MM.1S (cell line): ENCODE measurements around the gene MRPS18A.

ENCODE experiments used
- DNase-seq: peaks from one replicate; pipeline ENCODE4 v3.0.0-alpha.2; 2015
- H2AFZ ChIP-seq: fragments of 300-600 bp; sonication (generic); 2 replicates; pipeline ENCODE4 v1.6.0; 2016; ENCODE audit warnings: antibody characterized with exemption, low read length
- H3F3A ChIP-seq: fragments of 300-600 bp; sonication (generic); 2 replicates; pipeline ENCODE4 v1.6.1; 2016; ENCODE audit warnings: mild to moderate bottlenecking, antibody characterized with exemption, low read length, moderate library complexity, mixed read lengths; ENCODE audit not compliant: insufficient read depth
- H3K27ac ChIP-seq: fragments of 300-600 bp; sonication (generic); 2 replicates; pipeline ENCODE4 v1.5.1; 2016; ENCODE audit warnings: mild to moderate bottlenecking, low read length
- H3K27me3 ChIP-seq: fragments of 300-600 bp; sonication (generic); replicated peaks from 2 replicates; pipeline ENCODE4 v1.6.0; 2016; ENCODE audit warnings: low read length; ENCODE audit not compliant: insufficient read depth
- H3K36me3 ChIP-seq: fragments of 300-600 bp; sonication (generic); replicated peaks from 2 replicates; pipeline ENCODE4 v1.6.1; 2016; ENCODE audit warnings: mild to moderate bottlenecking, low read length, mixed read lengths; ENCODE audit not compliant: insufficient read depth
- H3K4me1 ChIP-seq: fragments of 300-600 bp; sonication (generic); 2 replicates; pipeline ENCODE4 v1.6.1; 2016; ENCODE audit warnings: low read length, mixed read lengths
- H3K4me2 ChIP-seq: fragments of 300-600 bp; sonication (generic); 2 replicates; pipeline ENCODE4 v1.6.0; 2016; ENCODE audit warnings: low read depth, low read length
- H3K4me3 ChIP-seq: fragments of 300-600 bp; sonication (generic); 2 replicates; pipeline ENCODE4 v1.5.1; 2016; ENCODE audit warnings: low read length, mixed read lengths
- H3K79me2 ChIP-seq: fragments of 300-600 bp; sonication (generic); 2 replicates; pipeline ENCODE4 v1.6.1; 2016; ENCODE audit warnings: mixed run types, low read length, mixed read lengths
- H3K9ac ChIP-seq: fragments of 300-600 bp; sonication (generic); 2 replicates; pipeline ENCODE4 v1.6.1; 2016; ENCODE audit warnings: low read length, mixed read lengths
- H3K9me2 ChIP-seq: fragments of 300-600 bp; sonication (generic); replicated peaks from 2 replicates; pipeline ENCODE4 v1.6.1; 2016; ENCODE audit warnings: mild to moderate bottlenecking, low read length, mixed read lengths; ENCODE audit not compliant: insufficient read depth
- H3K9me3 ChIP-seq: fragments of 300-600 bp; sonication (generic); replicated peaks from 2 replicates; pipeline ENCODE4 v1.6.1; 2016; ENCODE audit warnings: mild to moderate bottlenecking, low read length, mixed read lengths; ENCODE audit not compliant: insufficient read depth
- H4K20me1 ChIP-seq: fragments of 300-600 bp; sonication (generic); 2 replicates; pipeline ENCODE4 v1.6.1; 2016; ENCODE audit warnings: mild to moderate bottlenecking, low read length, moderate library complexity, mixed read lengths; ENCODE audit not compliant: insufficient read depth
- EZH2 ChIP-seq: fragments of 300-600 bp; sonication (generic); optimal IDR thresholded peaks from 2 replicates; pipeline ENCODE3; 2017; ENCODE audit warnings: low read depth, mild to moderate bottlenecking, antibody characterized with exemption, low read length, mixed read lengths
- EZH2phosphoT487 ChIP-seq: fragments of 300-600 bp; sonication (generic); IDR thresholded peaks from 2 replicates; pipeline ENCODE4 v1.6.1; 2018; ENCODE audit warnings: antibody characterized with exemption, low read length
- TF ChIP-seq, protein P1 (sequence below): fragments of 300-600 bp; sonication (generic); IDR thresholded peaks from 2 replicates; pipeline ENCODE4 v1.5.1; 2016; ENCODE audit warnings: antibody characterized with exemption, low read length, mixed read lengths

MRPS18A gene

DNA sequence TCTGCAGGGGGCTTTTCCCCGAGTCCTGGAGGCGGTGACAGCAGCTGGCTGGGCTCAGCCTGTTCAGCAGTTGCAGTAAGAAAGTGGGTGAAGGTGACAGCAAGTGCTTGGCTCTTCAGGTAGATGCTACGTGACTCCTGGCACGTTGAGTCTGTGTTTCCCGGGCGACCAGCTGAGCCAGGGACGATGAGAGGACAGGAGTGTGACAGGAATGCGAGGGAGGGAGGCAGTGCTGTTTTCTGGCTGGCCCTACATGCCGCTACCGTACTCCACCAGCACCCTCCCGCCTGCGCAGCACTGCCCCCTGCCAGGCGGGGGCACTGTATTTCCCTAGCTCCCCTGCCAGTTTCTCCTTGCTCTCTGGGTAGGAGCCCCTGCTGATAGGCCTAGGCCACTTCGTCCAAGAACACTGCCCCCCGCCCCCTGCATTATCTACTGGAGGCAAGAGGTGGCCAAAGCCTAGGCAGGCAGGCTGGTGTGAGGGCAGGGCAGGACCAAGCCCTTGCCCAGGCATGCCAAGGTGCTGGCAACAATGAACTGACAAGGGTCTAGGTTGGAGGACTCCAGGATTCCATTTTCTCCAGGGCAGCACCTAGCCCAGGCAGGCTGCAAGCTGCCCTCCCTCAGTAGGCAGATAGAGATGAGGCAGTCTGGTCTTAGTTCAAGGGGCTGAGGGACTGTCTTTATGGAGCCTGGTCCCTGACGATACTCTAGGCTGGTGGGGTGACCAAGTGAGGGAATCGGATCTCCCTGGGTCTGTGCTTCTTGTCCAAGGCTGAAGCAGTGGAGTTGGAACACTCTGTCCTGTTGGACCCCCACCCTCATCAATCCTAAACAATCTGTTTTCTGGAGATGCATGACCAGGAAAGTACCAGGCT, 19.2 kb downstream of the MRPS18A start:
- no peaks in the 10 kb centered on the region for H3K36me3 ChIP-seq
- no peak overlapping the region for H3K27ac ChIP-seq
- TF ChIP-seq, protein P1, sequence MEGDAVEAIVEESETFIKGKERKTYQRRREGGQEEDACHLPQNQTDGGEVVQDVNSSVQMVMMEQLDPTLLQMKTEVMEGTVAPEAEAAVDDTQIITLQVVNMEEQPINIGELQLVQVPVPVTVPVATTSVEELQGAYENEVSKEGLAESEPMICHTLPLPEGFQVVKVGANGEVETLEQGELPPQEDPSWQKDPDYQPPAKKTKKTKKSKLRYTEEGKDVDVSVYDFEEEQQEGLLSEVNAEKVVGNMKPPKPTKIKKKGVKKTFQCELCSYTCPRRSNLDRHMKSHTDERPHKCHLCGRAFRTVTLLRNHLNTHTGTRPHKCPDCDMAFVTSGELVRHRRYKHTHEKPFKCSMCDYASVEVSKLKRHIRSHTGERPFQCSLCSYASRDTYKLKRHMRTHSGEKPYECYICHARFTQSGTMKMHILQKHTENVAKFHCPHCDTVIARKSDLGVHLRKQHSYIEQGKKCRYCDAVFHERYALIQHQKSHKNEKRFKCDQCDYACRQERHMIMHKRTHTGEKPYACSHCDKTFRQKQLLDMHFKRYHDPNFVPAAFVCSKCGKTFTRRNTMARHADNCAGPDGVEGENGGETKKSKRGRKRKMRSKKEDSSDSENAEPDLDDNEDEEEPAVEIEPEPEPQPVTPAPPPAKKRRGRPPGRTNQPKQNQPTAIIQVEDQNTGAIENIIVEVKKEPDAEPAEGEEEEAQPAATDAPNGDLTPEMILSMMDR: peak; percentile 36
- TF ChIP-seq EZH2 (no peak), EZH2phosphoT487 (no peak)
- DNase-seq: no peak
- H3K4me3 ChIP-seq: no peak overlapping the region
- peaks cover 49% of the 10 kb centered on the region for H3K4me1 ChIP-seq
- no peaks in the 10 kb centered on the region for H3K27me3 ChIP-seq
- no peak overlapping the region for H2AFZ ChIP-seq
- no peaks in the 10 kb centered on the region for H3K9me2 ChIP-seq
- no peaks in the 10 kb centered on the region for H3K79me2 ChIP-seq
- no peak overlapping the region for H3K4me2 ChIP-seq
- peaks cover 9% of the 10 kb centered on the region; the same call in 1 of the 2 replicates for H3F3A ChIP-seq
- no peaks in the 10 kb centered on the region for H3K9me3 ChIP-seq
- no peaks in the 10 kb centered on the region for H4K20me1 ChIP-seq
- H3K9ac ChIP-seq: no peak overlapping the region

DNA sequence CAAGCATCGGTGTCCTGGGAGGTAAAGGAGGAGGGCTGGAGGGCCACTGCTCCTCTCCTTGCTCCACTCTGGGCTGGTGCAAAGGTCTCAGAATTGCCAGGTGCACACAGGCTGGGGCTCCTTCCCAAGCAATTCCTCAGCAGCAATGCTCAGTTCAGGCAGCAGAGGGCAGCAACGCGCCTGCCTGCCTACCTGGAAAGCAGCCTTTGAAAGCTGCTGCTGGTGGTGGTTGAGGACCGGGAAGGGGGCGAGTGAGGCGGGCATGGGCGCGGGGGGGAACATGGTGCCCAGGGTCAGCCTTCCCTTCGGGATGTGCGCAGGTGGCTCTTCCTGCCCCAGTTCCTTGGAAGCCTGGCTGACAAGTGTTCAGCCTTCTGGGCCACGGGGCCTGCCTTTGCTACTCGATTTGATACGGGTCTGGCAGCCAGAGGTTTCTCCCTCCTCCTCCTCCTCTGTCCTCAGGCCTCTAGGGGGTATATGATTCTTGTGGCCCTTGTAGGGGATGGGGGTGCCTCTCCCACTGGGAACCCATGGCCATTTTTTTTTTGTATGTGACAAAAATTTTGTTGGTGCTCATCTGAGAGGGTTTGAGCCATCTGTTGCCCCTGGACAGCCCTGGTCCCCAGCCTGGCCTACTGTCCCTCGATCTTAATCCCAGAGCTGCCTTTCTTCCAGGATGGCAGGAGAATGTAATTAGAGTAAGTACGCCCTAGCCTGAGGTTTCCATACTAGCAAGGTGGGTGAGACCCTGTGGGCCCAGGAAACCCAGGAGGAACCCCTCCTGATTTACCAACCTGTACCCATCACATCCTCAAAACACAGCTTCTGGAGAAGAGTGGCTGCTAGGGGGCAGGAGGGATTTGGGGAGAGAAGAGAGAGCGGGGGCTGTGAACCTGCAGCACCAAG, 20.1 kb downstream of the MRPS18A start:
- TF ChIP-seq EZH2 (no peak), EZH2phosphoT487 (no peak)
- TF ChIP-seq, protein P1: peak; percentile 95
- Histone ChIP-seq H3K79me2 (no peaks in the 10 kb centered on the region), H3K9ac (no peak overlapping the region), H4K20me1 (no peaks in the 10 kb centered on the region), H3K4me2 (peak overlapping the region; percentile 44; the same call in 1 of the 2 replicates), H3K9me2 (no peaks in the 10 kb centered on the region), H2AFZ (no peak overlapping the region), H3K9me3 (no peaks in the 10 kb centered on the region), H3K4me1 (peaks cover 49% of the 10 kb centered on the region), H3K4me3 (no peak overlapping the region), H3K27ac (no peak overlapping the region), H3K36me3 (no peaks in the 10 kb centered on the region), H3K27me3 (no peaks in the 10 kb centered on the region), H3F3A (peaks cover 9% of the 10 kb centered on the region; the same call in 1 of the 2 replicates)
- peak; percentile 75 for DNase-seq

DNA sequence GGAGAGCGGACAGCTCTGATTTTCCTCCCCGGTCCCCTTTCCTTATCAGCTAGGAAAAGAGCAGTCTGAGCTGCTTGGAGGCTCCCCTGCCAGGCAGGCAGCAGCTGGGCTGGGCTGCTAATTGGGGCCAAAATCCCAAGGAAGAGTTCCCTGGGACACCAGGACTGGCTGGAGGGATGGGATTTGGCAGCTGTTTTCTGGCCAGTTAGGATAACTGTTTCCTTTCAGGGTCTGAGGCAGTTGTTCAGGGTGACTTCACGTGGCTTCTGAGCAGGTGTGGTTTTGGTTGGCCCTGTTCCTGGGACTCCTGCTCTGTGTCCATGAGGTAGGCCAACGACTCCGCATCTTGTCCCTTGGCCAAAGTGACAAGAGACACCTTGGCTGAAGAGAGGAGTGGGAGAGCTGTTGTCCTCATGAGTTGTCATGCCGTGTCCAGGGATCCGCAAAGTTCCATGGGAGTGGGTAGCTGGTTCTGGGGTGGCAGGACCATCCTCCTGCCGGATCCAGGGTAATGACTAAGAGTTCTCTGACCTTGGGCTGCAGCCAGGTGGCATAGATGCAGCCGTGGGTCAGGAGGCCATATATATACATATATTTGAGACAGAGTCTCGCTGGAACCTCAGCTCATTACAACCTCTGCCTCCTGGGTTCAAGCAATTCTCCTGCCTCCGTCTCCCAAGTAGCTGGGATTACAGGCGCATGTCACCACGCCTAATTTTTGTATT, 21.2 kb downstream of the MRPS18A start:
- TF ChIP-seq EZH2phosphoT487 (no peak), EZH2 (no peak)
- TF ChIP-seq, protein P1: no peak
- Histone ChIP-seq H3K27ac (no peak overlapping the region), H3K9me3 (no peaks in the 10 kb centered on the region), H3K36me3 (no peaks in the 10 kb centered on the region), H3K27me3 (no peaks in the 10 kb centered on the region), H3K4me3 (no peak overlapping the region), H3F3A (peaks cover 9% of the 10 kb centered on the region; the same call in 1 of the 2 replicates), H3K4me1 (peaks cover 44% of the 10 kb centered on the region), H2AFZ (no peak overlapping the region), H4K20me1 (no peaks in the 10 kb centered on the region), H3K9ac (no peak overlapping the region), H3K79me2 (no peaks in the 10 kb centered on the region), H3K9me2 (no peaks in the 10 kb centered on the region), H3K4me2 (no peak overlapping the region)
- DNase-seq: no peak
